Measurements from ENCODE around the gene MRPS35. TPM values are rescaled to one million over a fixed set of nuclear protein-coding genes. Genes with fewer than 3 reads are reported as not detected.

MRPS35 gene
- total RNA-seq, 1 donor from 2014 or later: 39.2 TPM

GRCh38 chr12:27703720-27704452 is 6.7 kb upstream of the MRPS35 start:
- Mint-ChIP-seq H3K9me3 (no peaks in the 10 kb centered on the region), H3K4me1 (no peaks in the 10 kb centered on the region), H3K27ac (no peak overlapping the region), H3K36me3 (no peaks in the 10 kb centered on the region), H3K27me3 (ENCODE audit: insufficient read depth, low read depth) (no peaks in the 10 kb centered on the region), H3K4me3 (no peak overlapping the region)
- no peak overlapping the region for H3K4me2 ChIP-seq
- no peaks in the 10 kb centered on the region for H3K36me3 ChIP-seq
- H3K4me1 ChIP-seq: no peaks in the 10 kb centered on the region
- DNase-seq (ENCODE audit: low spot score): peak; percentile 82
- no peaks in the 10 kb centered on the region for H3F3A ChIP-seq (ENCODE audit: low read depth)
- no peaks in the 10 kb centered on the region for H3K79me2 ChIP-seq (ENCODE audit: low read depth)
- H3K9ac ChIP-seq: no peak overlapping the region
- H3K4me3 ChIP-seq: no peak overlapping the region
- no peak overlapping the region for H2AFZ ChIP-seq (replicated peaks)
- no peak for TF ChIP-seq EZH2phosphoT487 (IDR thresholded peaks at IDR 0.05)
- no peak for TF ChIP-seq EZH2 (IDR thresholded peaks at IDR 0.05)
- TF ChIP-seq CTCF (IDR thresholded peaks at IDR 0.05): peak; percentile 96
- no peaks in the 10 kb centered on the region for H3K27me3 ChIP-seq
- H3K9me3 ChIP-seq (ENCODE audit: low read depth): no peaks in the 10 kb centered on the region
- no peak overlapping the region for H3K27ac ChIP-seq
- no peaks in the 10 kb centered on the region for H4K20me1 ChIP-seq (ENCODE audit: low read depth)

GRCh38 chr12:27705263-27705662 is 5.4 kb upstream of the MRPS35 start:
- TF ChIP-seq EZH2 (IDR thresholded peaks at IDR 0.05) (no peak), CTCF (IDR thresholded peaks at IDR 0.05) (peak; percentile 42)
- no peaks in the 10 kb centered on the region for H3K36me3 ChIP-seq
- H3K27ac ChIP-seq: no peak overlapping the region
- Mint-ChIP-seq H3K4me3 (no peak overlapping the region), H3K27ac (no peak overlapping the region), H3K4me1 (peaks cover 3% of the 10 kb centered on the region), H3K36me3 (no peaks in the 10 kb centered on the region), H3K9me3 (no peaks in the 10 kb centered on the region), H3K27me3 (ENCODE audit: insufficient read depth, low read depth) (no peaks in the 10 kb centered on the region)
- no peaks in the 10 kb centered on the region for H3K27me3 ChIP-seq
- H3K4me2 ChIP-seq: no peak overlapping the region
- H3K79me2 ChIP-seq (ENCODE audit: low read depth): no peaks in the 10 kb centered on the region
- no peaks in the 10 kb centered on the region for H3K9me3 ChIP-seq (ENCODE audit: low read depth)
- H2AFZ ChIP-seq (replicated peaks): no peak overlapping the region
- no peak overlapping the region for H3K4me3 ChIP-seq
- peak; percentile 52 for DNase-seq (ENCODE audit: low spot score)
- no peak overlapping the region for H3K9ac ChIP-seq
- no peaks in the 10 kb centered on the region for H3K4me1 ChIP-seq
- no peaks in the 10 kb centered on the region for H3F3A ChIP-seq (ENCODE audit: low read depth)
- no peaks in the 10 kb centered on the region for H4K20me1 ChIP-seq (ENCODE audit: low read depth)

- H3K4me3 ChIP-seq: no peak overlapping the region
- H3K4me1 ChIP-seq: peaks cover 4% of the 10 kb centered on the region
- peaks cover 4% of the 10 kb centered on the region for H3F3A ChIP-seq (ENCODE audit: low read depth)
- Mint-ChIP-seq H3K4me3 (no peak overlapping the region), H3K9me3 (no peaks in the 10 kb centered on the region), H3K27ac (no peak overlapping the region), H3K27me3 (ENCODE audit: insufficient read depth, low read depth) (peaks cover 2% of the 10 kb centered on the region), H3K4me1 (peaks cover 17% of the 10 kb centered on the region), H3K36me3 (peaks cover 5% of the 10 kb centered on the region)
- H2AFZ ChIP-seq (replicated peaks): no peak overlapping the region
- H3K36me3 ChIP-seq: no peaks in the 10 kb centered on the region
- H4K20me1 ChIP-seq (ENCODE audit: low read depth): no peaks in the 10 kb centered on the region
- no peak for DNase-seq (ENCODE audit: low spot score)
- TF ChIP-seq CTCF (IDR thresholded peaks at IDR 0.05) (no peak), EZH2 (IDR thresholded peaks at IDR 0.05) (no peak), EZH2phosphoT487 (IDR thresholded peaks at IDR 0.05) (no peak)
- no peaks in the 10 kb centered on the region for H3K9me3 ChIP-seq (ENCODE audit: low read depth)
- no peaks in the 10 kb centered on the region for H3K27me3 ChIP-seq
- H3K4me2 ChIP-seq: no peak overlapping the region
- H3K79me2 ChIP-seq (ENCODE audit: low read depth): peaks cover 15% of the 10 kb centered on the region
- H3K9ac ChIP-seq: no peak overlapping the region
- no peak overlapping the region for H3K27ac ChIP-seq
Measured at GRCh38 chr12:27707216-27707615, 3.4 kb upstream of the MRPS35 start.

Data from neural progenitor cell (in vitro differentiated cells).